BE2C (cell line): ENCODE results near the gene KNCN.
A peak's percentile ranks its signal among the peaks of the same experiment; 100 is the strongest.

ENCODE experiments used
- DNase-seq: peaks from one replicate; pipeline ENCODE4 v3.0.0-alpha.2; 2020
- H3K27me3 ChIP-seq: fragments of 250-450 bp; sonication (Bioruptor Pico); 2 replicates; pipeline ENCODE4 v1.5.1; 2020; ENCODE audit warnings: mild to moderate bottlenecking
- H3K36me3 ChIP-seq: fragments of 250-450 bp; sonication (Bioruptor Pico); 2 replicates; pipeline ENCODE4 v1.5.1; 2020; ENCODE audit warnings: mild to moderate bottlenecking
- H3K4me1 ChIP-seq: fragments of 250-450 bp; sonication (Bioruptor Pico); 2 replicates; pipeline ENCODE4 v1.5.1; 2020
- H3K4me3 ChIP-seq: 2 replicates; pipeline ENCODE4 v1.5.1; 2011; ENCODE audit warnings: low read depth, low read length
- H3K9me3 ChIP-seq: fragments of 250-450 bp; sonication (Bioruptor Pico); 2 replicates; pipeline ENCODE4 v1.5.1; 2020
- TF ChIP-seq, protein P1 (sequence below): IDR thresholded peaks from 2 replicates; pipeline ENCODE4 v1.5.1; 2012; ENCODE audit warnings: mild to moderate bottlenecking, low read depth, low read length

Gene KNCN

DNA sequence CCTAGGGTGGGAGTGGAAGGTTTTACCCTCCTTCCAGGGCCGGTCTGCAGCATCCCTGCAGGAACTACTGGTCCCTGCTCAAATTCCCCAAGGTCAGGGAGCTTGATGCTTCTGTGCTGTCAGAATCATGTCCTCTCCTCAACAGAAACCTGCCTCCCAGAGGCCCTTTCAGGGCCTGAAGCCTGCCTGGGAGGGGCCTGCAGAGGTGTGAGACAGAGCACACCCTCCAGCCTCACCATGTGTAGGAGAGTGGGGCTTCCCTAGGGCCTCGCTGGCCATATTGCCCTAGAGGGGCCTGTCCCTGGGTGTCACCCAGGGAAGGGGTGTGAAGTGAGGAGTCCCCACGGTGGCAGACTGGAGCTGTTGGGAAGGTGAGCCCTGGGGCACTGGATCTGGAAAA, 21.1 kb downstream of the KNCN start:
- peaks cover 7% of the 10 kb centered on the region; the same call in 1 of the 2 replicates for H3K27me3 ChIP-seq
- no peak overlapping the region for H3K4me3 ChIP-seq
- H3K9me3 ChIP-seq = no peaks in the 10 kb centered on the region
- H3K4me1 ChIP-seq = no peaks in the 10 kb centered on the region
- TF ChIP-seq, protein P1, sequence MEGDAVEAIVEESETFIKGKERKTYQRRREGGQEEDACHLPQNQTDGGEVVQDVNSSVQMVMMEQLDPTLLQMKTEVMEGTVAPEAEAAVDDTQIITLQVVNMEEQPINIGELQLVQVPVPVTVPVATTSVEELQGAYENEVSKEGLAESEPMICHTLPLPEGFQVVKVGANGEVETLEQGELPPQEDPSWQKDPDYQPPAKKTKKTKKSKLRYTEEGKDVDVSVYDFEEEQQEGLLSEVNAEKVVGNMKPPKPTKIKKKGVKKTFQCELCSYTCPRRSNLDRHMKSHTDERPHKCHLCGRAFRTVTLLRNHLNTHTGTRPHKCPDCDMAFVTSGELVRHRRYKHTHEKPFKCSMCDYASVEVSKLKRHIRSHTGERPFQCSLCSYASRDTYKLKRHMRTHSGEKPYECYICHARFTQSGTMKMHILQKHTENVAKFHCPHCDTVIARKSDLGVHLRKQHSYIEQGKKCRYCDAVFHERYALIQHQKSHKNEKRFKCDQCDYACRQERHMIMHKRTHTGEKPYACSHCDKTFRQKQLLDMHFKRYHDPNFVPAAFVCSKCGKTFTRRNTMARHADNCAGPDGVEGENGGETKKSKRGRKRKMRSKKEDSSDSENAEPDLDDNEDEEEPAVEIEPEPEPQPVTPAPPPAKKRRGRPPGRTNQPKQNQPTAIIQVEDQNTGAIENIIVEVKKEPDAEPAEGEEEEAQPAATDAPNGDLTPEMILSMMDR = no peak
- no peaks in the 10 kb centered on the region for H3K36me3 ChIP-seq
- no peak for DNase-seq

DNA sequence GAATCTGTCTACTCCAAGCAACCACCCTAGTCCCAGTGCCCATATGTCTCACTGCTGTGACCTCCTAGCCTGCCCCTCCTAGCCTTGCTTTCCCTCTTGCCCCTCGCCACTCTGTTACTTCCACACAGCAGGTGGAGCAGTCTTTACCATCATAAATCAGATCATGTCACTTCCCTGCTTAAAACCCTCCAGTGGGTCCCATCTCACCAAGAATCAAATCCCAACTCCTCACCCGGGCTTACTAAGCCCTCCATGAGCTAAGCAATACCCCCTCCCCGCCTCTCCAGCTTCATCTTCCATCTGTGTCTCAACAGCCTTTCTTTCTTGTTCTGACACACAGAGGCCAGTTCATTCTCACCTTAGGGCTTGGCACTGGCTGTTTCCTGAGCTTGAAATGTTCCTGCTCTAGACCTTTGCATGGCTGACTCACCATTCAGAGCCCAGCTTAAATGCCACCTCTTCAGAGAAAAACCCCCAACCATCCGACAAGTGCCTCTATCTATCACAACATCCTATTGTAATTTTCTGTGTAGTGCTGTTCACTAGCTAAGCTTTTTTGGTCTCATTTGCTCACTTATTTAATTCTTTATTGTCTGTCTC, 22.3 kb downstream of the KNCN start:
- DNase-seq = no peak
- H3K4me3 ChIP-seq = no peak overlapping the region
- no peaks in the 10 kb centered on the region for H3K4me1 ChIP-seq
- TF ChIP-seq, protein P1 = no peak
- H3K27me3 ChIP-seq = peaks cover 7% of the 10 kb centered on the region; the same call in 1 of the 2 replicates
- H3K36me3 ChIP-seq = no peaks in the 10 kb centered on the region
- H3K9me3 ChIP-seq = no peaks in the 10 kb centered on the region

DNA sequence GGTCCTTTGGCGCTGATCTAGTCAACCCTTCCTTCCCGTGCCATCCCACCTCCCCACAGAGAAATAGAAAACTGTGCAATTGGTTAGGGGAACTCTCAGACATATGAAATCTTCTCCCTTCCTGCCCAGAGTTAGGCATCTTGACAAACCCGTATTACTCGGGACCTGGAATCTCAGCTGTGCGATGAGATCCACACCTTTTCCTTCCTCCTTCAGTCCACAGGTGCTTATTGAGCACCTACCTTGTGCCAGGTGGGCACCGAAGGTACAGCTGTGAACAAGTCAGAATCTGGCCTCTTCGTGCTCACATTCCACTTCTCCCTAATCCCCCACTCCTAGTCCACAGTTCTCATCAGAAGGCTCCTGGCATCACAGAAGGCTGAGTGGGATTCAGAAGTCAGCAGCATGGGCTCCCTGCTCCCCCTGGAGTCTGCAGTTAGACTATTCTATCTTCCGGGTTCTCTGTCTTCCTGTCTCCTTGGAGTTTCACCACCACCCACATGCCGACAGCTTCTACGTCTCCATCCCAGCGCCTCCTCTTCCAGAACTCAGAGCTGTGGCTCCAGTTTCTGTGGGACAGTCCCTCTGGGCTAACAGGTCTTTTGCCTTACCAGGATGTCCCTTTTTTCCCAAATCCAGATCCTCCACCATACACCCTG, 23.0 kb downstream of the KNCN start:
- Histone ChIP-seq H3K27me3 (peaks cover 2% of the 10 kb centered on the region; the same call in 1 of the 2 replicates), H3K36me3 (no peaks in the 10 kb centered on the region), H3K4me1 (no peaks in the 10 kb centered on the region), H3K4me3 (no peak overlapping the region), H3K9me3 (no peaks in the 10 kb centered on the region)
- DNase-seq = no peak
- TF ChIP-seq, protein P1 = peak; percentile 1; the same call in 1 of the 2 replicates

DNA sequence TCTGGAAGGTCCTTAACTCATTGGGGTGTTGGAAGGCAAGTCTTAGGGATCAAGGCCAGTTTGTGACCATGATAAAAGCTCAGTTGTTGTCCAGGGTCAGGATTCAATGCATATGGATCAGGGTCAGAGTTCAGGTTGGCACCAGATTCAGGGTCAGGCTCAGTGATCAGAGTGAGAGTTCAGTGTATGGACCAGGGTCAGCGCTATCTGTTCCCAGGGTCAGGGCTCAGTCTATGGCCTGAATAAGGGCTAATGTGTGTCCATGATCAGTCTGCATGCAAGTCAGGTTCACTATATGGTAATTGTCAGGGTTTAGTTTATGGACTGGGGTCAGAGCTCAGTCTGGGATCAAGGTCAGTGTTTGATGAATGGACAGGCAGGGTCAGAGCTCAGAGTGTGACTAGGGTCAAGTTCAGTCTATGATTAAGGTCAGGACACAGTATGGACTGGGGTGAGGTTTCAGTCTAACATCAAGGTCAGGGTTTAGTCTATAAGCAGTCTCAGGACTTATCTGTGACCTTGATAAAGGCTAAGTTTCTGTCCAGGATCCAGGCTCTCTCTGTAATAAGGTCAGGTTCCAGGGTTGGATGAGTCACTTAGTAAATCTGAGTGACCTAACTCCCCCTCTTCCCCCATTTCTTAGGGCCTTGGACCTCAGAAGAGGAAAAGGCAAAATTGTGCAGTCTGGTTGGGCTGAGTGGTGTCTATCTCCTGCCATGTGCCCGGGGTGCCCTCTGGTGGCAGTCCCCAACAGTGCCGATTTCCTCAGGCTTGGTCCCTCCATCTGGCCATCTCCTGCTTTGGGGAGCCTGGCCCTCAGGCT, 23.8 kb downstream of the KNCN start:
- no peaks in the 10 kb centered on the region for H3K4me1 ChIP-seq
- no peak overlapping the region for H3K4me3 ChIP-seq
- H3K27me3 ChIP-seq = no peaks in the 10 kb centered on the region
- no peaks in the 10 kb centered on the region for H3K9me3 ChIP-seq
- DNase-seq = peak; percentile 73
- H3K36me3 ChIP-seq = no peaks in the 10 kb centered on the region
- TF ChIP-seq, protein P1 = peak; percentile 76

DNA sequence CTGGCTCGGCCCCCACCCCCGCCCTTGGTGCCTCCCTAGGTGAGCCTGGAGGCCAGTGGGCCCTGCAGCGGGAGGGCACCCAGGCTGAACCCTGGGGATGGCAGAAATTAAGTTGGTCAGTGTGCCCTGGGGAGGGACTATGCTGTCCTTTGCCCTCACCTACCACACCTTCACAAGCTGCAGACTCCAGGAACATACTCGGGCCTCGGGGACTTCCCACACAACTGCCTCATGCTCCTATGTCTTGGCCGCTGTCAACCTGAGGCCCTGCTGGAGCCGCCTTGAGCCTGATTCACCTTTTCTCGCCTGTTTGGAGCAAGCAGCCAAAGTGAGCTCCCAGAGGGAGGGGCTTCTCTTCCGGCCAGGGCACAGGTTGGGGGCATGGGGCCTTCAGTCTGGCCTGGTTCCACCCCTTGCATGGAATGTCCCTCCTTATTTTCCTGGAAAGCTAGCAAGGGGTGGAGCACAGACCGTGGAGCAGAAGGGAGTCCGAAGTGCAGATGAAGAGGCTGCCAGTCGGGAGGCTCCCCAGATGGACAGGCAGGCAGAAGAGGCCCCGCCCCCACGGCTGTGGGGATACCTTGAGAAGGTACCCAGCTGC, 24.7 kb downstream of the KNCN start:
- H3K4me3 ChIP-seq = no peak overlapping the region
- no peak for DNase-seq
- H3K36me3 ChIP-seq = no peaks in the 10 kb centered on the region
- no peaks in the 10 kb centered on the region for H3K27me3 ChIP-seq
- H3K9me3 ChIP-seq = no peaks in the 10 kb centered on the region
- no peaks in the 10 kb centered on the region for H3K4me1 ChIP-seq
- TF ChIP-seq, protein P1 = no peak
